HG03175 (cell line): ENCODE data around the gene LARP7.
"Not testable (repeated sequence)": the region's sequence is repeated elsewhere in the genome, so short reads cannot be mapped to it uniquely, and the experiment has no call there.

Experiments
- ATAC-seq: cut with Tn5 transposase; IDR thresholded peaks from one replicate; pipeline ENCODE4 v1.9.1; 2021; ENCODE audit warnings: mild to moderate bottlenecking, moderate library complexity; ENCODE audit not compliant: unreplicated experiment

Gene LARP7

GRCh38 chr4:112636688-112637551 lies at the start of gene LARP7, which contains the start of gene ZGRF1:
Gene LARP7 (plus strand): TSS chr4:112637143. CDS start chr4:112644670, 7,527 bp downstream.
Gene ZGRF1 (minus strand): TSS chr4:112636909. CDS start chr4:112633176, 3,733 bp downstream.
- peak; percentile 90 for ATAC-seq

- no peak for ATAC-seq
These were observed 47.7 kb upstream of the LARP7 start for GRCh38 chr4:112589206-112589605.

GRCh38 chr4:112591593-112591992 lies 45.4 kb upstream of the LARP7 start:
- no peak for ATAC-seq

GRCh38 chr4:112592717-112593116 lies 44.2 kb upstream of the LARP7 start:
- no peak for ATAC-seq

- peak; percentile 80 for ATAC-seq
These were observed 43.4 kb upstream of the LARP7 start for GRCh38 chr4:112593438-112594133.

GRCh38 chr4:112594993-112595392 lies 42.0 kb upstream of the LARP7 start:
- no peak for ATAC-seq

- peak; percentile 74 for ATAC-seq
These were observed 32.4 kb upstream of the LARP7 start for GRCh38 chr4:112604589-112604988.

- ATAC-seq: not testable (repeated sequence)
These were observed 24.1 kb upstream of the LARP7 start for GRCh38 chr4:112612814-112613213.

DNA sequence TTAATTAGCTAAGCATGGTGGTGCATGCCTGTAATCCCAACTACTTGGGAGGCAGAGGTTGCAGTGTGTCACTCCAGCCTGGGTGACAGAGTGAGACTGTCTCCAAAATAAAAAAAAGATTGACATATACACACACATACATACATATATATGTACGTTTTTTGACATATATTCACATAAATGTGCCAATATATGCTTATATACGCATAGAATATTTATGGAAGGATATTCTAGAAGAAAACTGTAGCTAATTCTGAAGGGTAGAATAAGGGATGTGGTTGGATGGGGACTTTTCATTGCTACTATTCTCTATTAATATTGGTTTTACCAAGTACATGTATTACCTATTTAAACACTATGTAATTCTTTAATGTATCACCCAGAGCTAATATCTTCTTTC lies 20.0 kb upstream of the LARP7 start:
- ATAC-seq: no peak

- no peak for ATAC-seq
These were observed 10.7 kb upstream of the LARP7 start for GRCh38 chr4:112626228-112626627.

DNA sequence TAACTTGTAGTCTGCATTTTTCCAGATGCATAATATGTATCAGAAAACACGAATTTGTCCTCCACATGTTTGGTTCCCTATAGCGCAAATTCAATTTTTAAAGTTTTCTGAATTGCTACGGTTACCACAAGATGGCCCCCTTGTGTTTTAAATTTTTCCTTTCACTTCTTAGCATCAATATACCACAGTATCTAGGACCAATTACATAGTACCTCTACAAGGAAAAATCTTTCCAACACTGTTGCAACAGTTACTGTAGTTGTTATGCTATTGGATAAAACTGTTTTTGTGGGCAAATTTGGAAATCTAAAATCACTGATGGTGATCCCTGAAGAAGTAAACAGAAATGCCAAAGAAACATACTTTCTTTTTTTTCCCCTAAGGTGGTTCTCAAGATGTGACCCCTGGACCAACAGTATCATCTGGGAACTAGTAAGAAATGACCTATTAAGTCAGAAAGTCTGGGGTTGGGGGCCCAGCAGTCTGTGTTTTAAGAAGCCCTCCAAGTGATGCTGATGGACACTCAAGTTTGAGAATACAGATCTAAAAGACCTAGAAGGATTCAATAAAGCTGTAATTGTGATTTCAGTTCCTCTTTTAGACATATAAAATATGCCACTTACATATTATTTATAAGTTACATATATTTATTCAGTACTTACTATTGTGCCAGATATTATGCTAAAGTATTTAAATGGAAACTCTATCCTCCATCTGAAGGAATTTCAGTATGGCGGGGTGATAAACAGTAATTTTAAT lies 3.3 kb upstream of the LARP7 start:
- no peak for ATAC-seq

- peak; percentile 1 for ATAC-seq
These were observed 566 bp downstream of the LARP7 start for GRCh38 chr4:112637552-112637866.

- no peak for ATAC-seq
These were observed 5.6 kb downstream of the LARP7 start for GRCh38 chr4:112642526-112642925.

DNA sequence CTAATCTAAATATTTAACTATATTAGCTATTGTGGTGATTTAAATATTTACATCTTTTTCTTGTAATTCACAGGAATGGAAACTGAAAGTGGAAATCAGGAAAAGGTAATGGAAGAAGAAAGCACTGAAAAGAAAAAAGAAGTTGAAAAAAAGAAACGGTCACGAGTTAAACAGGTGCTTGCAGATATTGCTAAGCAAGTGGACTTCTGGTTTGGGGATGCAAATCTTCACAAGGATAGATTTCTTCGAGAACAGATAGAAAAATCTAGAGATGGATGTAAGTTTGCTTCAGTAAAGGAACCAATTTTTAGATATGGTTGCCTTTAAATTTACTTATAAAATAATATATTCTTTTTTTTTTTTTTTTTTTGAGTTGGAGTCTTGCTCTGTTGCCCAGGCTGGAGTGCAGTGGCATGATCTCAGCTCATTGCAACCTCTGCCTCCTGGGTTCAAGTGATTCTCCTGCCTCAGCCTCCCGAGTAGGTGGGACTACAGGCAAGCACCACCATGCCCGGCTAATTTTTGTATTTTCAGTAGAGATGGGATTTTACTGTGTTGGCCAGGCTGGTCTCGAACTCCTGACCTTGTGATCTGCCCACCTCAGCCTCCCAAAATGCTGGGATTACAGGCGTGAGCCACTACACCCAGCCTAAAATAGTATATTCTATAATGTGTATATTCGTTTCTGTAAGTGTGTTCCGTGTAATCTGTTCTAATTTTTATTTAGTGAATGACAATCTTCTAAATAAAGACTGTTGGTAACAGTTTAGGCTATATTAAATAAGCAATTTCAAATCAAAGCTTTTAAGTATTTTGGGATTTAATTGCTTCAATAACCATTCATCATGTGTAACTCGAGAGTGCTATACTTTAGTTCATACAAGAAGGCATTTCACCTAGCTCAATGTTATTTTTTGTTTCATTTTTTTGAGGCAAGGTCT lies 7.9 kb downstream of the LARP7 start:
- not testable (repeated sequence) for ATAC-seq

- ATAC-seq: no peak
These were observed 8.8 kb downstream of the LARP7 start for GRCh38 chr4:112645541-112646329.

GRCh38 chr4:112646632-112647537 lies 9.9 kb downstream of the LARP7 start:
- ATAC-seq: no peak

DNA sequence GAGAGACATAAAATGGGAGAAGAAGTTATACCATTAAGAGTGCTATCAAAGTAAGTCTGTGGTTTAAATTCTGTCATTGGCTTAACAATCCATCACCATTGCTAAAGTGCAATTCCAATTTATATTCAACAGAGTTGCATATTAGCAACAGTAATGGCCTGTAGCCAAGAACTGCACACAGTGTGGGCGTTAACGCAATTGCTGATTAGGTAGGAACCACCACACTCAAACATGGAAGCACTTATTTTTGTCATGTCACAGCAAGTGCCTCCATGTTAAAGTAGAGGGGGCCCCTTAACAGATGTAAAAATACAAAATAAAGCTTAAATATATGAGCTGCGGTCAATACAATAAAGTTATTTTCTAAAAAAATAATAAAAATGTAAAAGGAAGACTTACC lies 10.8 kb downstream of the LARP7 start:
- no peak for ATAC-seq

GRCh38 chr4:112648263-112649054 lies 11.5 kb downstream of the LARP7 start:
- ATAC-seq: no peak
